Stimulated activated CD4-positive, alpha-beta T cell treated with anti-CD3 and anti-CD28 coated beads, Interleukin-4, amount 100 ng/mL, for 24 hours (primary cell): ENCODE results near the gene DISC1.

Experiments
- DNase-seq: peaks from one replicate; pipeline ENCODE4 v3.0.0-alpha.2; 2020

The DISC1 gene

GRCh38 chr1:231973830-231974229, 347.2 kb downstream of the DISC1 start:
- no peak for DNase-seq

GRCh38 chr1:231976231-231976630, 349.6 kb downstream of the DISC1 start:
- no peak for DNase-seq

GRCh38 chr1:231981675-231982074, 355.1 kb downstream of the DISC1 start:
- no peak for DNase-seq

GRCh38 chr1:231982871-231983587, 356.4 kb downstream of the DISC1 start:
- DNase-seq, result no peak

- no peak for DNase-seq
These were observed 357.1 kb downstream of the DISC1 start for GRCh38 chr1:231983588-231984193.

- DNase-seq, result no peak
These were observed 358.9 kb downstream of the DISC1 start for GRCh38 chr1:231985296-231986023.

GRCh38 chr1:231986631-231987336, 360.2 kb downstream of the DISC1 start:
- DNase-seq, result no peak

- no peak for DNase-seq
These were observed 363.8 kb downstream of the DISC1 start for GRCh38 chr1:231990388-231990787.

- no peak for DNase-seq
These were observed 364.6 kb downstream of the DISC1 start for GRCh38 chr1:231991231-231991630.

GRCh38 chr1:231993968-231994455, 367.4 kb downstream of the DISC1 start:
- no peak for DNase-seq

GRCh38 chr1:231998791-231999190, 372.2 kb downstream of the DISC1 start:
- DNase-seq, result no peak

- no peak for DNase-seq
These were observed 378.7 kb downstream of the DISC1 start for GRCh38 chr1:232005300-232005699.

- no peak for DNase-seq
These were observed 383.2 kb downstream of the DISC1 start for GRCh38 chr1:232009741-232010140.

- DNase-seq, result no peak
These were observed 385.4 kb downstream of the DISC1 start for GRCh38 chr1:232011961-232012360.

GRCh38 chr1:232012773-232013386, 386.3 kb downstream of the DISC1 start:
- DNase-seq, result no peak

GRCh38 chr1:232014941-232015340, 388.4 kb downstream of the DISC1 start:
- DNase-seq, result no peak

- no peak for DNase-seq
These were observed 390.0 kb downstream of the DISC1 start for GRCh38 chr1:232016616-232017015.

GRCh38 chr1:232017057-232017456, 390.5 kb downstream of the DISC1 start:
- no peak for DNase-seq

- no peak for DNase-seq
These were observed 391.2 kb downstream of the DISC1 start for GRCh38 chr1:232017759-232018158.

- DNase-seq, result no peak
These were observed 391.8 kb downstream of the DISC1 start for GRCh38 chr1:232018231-232019025.

- no peak for DNase-seq
These were observed 392.4 kb downstream of the DISC1 start for GRCh38 chr1:232019026-232019340.

- DNase-seq, result no peak
These were observed 393.8 kb downstream of the DISC1 start for GRCh38 chr1:232020352-232020751.
